HepG2 (cell line): ENCODE data around the gene EXPH5. TPM values are rescaled to one million over a fixed set of nuclear protein-coding genes. Genes with fewer than 3 reads are reported as not detected.

Experiments
- ARID3A ChIP-seq: IDR thresholded peaks from 2 replicates; pipeline ENCODE4 v1.6.1; 2012; ENCODE audit warnings: low read depth, low read length, improper control_type of control experiment
- ATF1 ChIP-seq: IDR thresholded peaks from 2 replicates; pipeline ENCODE4 v1.6.1; 2016; ENCODE audit warnings: mild to moderate bottlenecking, control low read depth
- GABPB1 ChIP-seq: IDR thresholded peaks from 2 replicates; pipeline ENCODE4 v1.6.1; 2016; ENCODE audit warnings: mild to moderate bottlenecking, missing genetic modification reagents, moderate library complexity, missing compliant biosample characterization
- HMG20A ChIP-seq: IDR thresholded peaks from 2 replicates; pipeline ENCODE4 v1.6.1; 2016; ENCODE audit warnings: borderline replicate concordance
- IKZF1 ChIP-seq: fragments of 450-650 bp; IDR thresholded peaks from 2 replicates; pipeline ENCODE4 v1.7.1; 2016
- KDM5B ChIP-seq: sonication (generic); formaldehyde crosslinking; IDR thresholded peaks from 2 replicates; pipeline ENCODE4 v1.4.0; 2020; ENCODE audit warnings: missing genetic modification reagents, mild to moderate bottlenecking, borderline replicate concordance
- MIER2 ChIP-seq: IDR thresholded peaks from 2 replicates; pipeline ENCODE4 v1.6.1; 2016; ENCODE audit warnings: missing biosample characterization, missing genetic modification reagents
- NR2F6 ChIP-seq, 2 experiments: IDR thresholded peaks; 2 replicates each; pipeline ENCODE4 v1.6.1; 2016; ENCODE audit warnings: antibody characterized with exemption in 1 of 2, mild to moderate bottlenecking in 1 of 2
- POGZ ChIP-seq: sonication (generic); formaldehyde crosslinking; IDR thresholded peaks from 2 replicates; pipeline ENCODE4 v1.4.0; 2020; ENCODE audit warnings: mild to moderate bottlenecking, missing genetic modification reagents
- PRPF4 ChIP-seq: fragments of 200-400 bp; formaldehyde crosslinking; IDR thresholded peaks from 2 replicates; pipeline ENCODE4 v1.6.1; 2016; ENCODE audit warnings: low read length, low read depth; ENCODE audit not compliant: poor library complexity, severe bottlenecking
- REL ChIP-seq: sonication (generic); formaldehyde crosslinking; conservative IDR thresholded peaks from 2 replicates; pipeline ENCODE4 v1.8.0; 2022; ENCODE audit warnings: mild to moderate bottlenecking, missing genetic modification reagents, moderate library complexity
- SNAPC2 ChIP-seq: sonication (generic); formaldehyde crosslinking; IDR thresholded peaks from 2 replicates; pipeline ENCODE4 v1.8.1; 2022; ENCODE audit warnings: mild to moderate bottlenecking, missing genetic modification reagents
- SSRP1 ChIP-seq: IDR thresholded peaks from 2 replicates; pipeline ENCODE4 v1.6.1; 2016; ENCODE audit warnings: control low read depth
- UBTF ChIP-seq: sonication (generic); formaldehyde crosslinking; IDR thresholded peaks from 2 replicates; pipeline ENCODE4 v1.4.0; 2020; ENCODE audit warnings: mild to moderate bottlenecking, missing genetic modification reagents
- ZBTB37 ChIP-seq: sonication (generic); formaldehyde crosslinking; IDR thresholded peaks from 2 replicates; pipeline ENCODE4 v1.4.0; 2020; ENCODE audit warnings: mild to moderate bottlenecking, missing genetic modification reagents
- ZFP36L1 ChIP-seq: sonication (generic); formaldehyde crosslinking; IDR thresholded peaks from 2 replicates; pipeline ENCODE4 v1.8.0; 2022; ENCODE audit warnings: mild to moderate bottlenecking, missing genetic modification reagents, moderate library complexity
- ZFY ChIP-seq: sonication (generic); formaldehyde crosslinking; IDR thresholded peaks from 2 replicates; pipeline ENCODE4 v1.4.0; 2020; ENCODE audit warnings: missing genetic modification reagents
- ZMAT5 ChIP-seq: sonication (generic); formaldehyde crosslinking; IDR thresholded peaks from 2 replicates; pipeline ENCODE4 v1.5.0; 2020; ENCODE audit warnings: mild to moderate bottlenecking, low read depth, missing genetic modification reagents, borderline replicate concordance
- ZNF138 ChIP-seq: sonication (generic); formaldehyde crosslinking; IDR thresholded peaks from 2 replicates; pipeline ENCODE4 v1.5.0; 2020; ENCODE audit warnings: mild to moderate bottlenecking, low read depth, missing genetic modification reagents
- ZNF17 ChIP-seq: sonication (generic); formaldehyde crosslinking; IDR thresholded peaks from 2 replicates; pipeline ENCODE4 v1.5.0; 2020; ENCODE audit warnings: mild to moderate bottlenecking, missing genetic modification reagents
- ZNF383 ChIP-seq: sonication (generic); formaldehyde crosslinking; IDR thresholded peaks from 2 replicates; pipeline ENCODE4 v1.4.0; 2020; ENCODE audit warnings: missing genetic modification reagents, mild to moderate bottlenecking, borderline replicate concordance
- ZNF639 ChIP-seq: conservative IDR thresholded peaks from 2 replicates; pipeline ENCODE4 v1.6.1; 2018; ENCODE audit warnings: missing genetic modification reagents
- ZNF678 ChIP-seq: sonication (generic); formaldehyde crosslinking; IDR thresholded peaks from 2 replicates; pipeline ENCODE4 v1.4.0; 2020; ENCODE audit warnings: mild to moderate bottlenecking, missing genetic modification reagents
- ZNF7 ChIP-seq: IDR thresholded peaks from 2 replicates; pipeline ENCODE4 v1.6.1; 2016; ENCODE audit warnings: missing biosample characterization, missing genetic modification reagents
- ZNF891 ChIP-seq: sonication (generic); formaldehyde crosslinking; IDR thresholded peaks from 2 replicates; pipeline ENCODE4 v1.5.0; 2020; ENCODE audit warnings: mild to moderate bottlenecking, missing genetic modification reagents
- polyA plus RNA-seq, 8 experiments: library from polyadenylated mRNA; depleted of rRNA in 3 of 8; stranded (reverse) in 7 of 8; unstranded in 1 of 8; fragments of >200 nt; fragmentation: Illumina TruSeq in 4 of 8; extraction: Trizol in 4 of 8; gene quantifications; 2 replicates each; pipeline versions ENCODE4 v1.2.1 to v1.2.3, GENCODE V29; 2011 to 2016; ENCODE audit warnings: low read depth in 4 of 8, missing spikeins in 1 of 8, mixed read lengths in 1 of 8; ENCODE audit not compliant: insufficient read depth in 1 of 8
- total RNA-seq, 5 experiments: library from RNA; depleted of rRNA; stranded (reverse); fragments of >200 nt; fragmentation: Illumina TruSeq; extraction: Trizol; gene quantifications; 2 replicates each; pipeline ENCODE4 v1.2.3, GENCODE V29; 2016; ENCODE audit warnings: low read depth in 1 of 5

EXPH5 gene
- total and polyA plus RNA-seq, 2 of the 13 experiments (the other 11 are each of a cell fraction or from before 2014, with no cell fraction given) = under 0.01 to 0.02 TPM

GRCh38 chr11:108467091-108467823 lies 126.3 kb downstream of the EXPH5 start, which contains the start of gene C11orf65 (continued):
- TF ChIP-seq ZNF891 (CRISPR knock-in tag) (0 out of 2 replicates have a peak, but pooled peaks have one; percentile 18), SNAPC2 (CRISPR knock-in tag) (no peak), ZNF17 (CRISPR knock-in tag) (no peak), ZNF138 (CRISPR knock-in tag) (no peak), NR2F6 (IDR thresholded peaks at IDR 0.05) (no peak), NR2F6 (CRISPR knock-in tag; IDR thresholded peaks at IDR 0.05) (no peak), GABPB1 (CRISPR knock-in tag) (peak; percentile 96), MIER2 (CRISPR knock-in tag) (no peak), UBTF (CRISPR knock-in tag) (peak; percentile 63), ZMAT5 (CRISPR knock-in tag) (no peak), HMG20A (no peak), ZNF383 (CRISPR knock-in tag) (no peak), REL (CRISPR knock-in tag) (no peak), POGZ (CRISPR knock-in tag) (peak; percentile 88), ZNF639 (no peak), SSRP1 (CRISPR knock-in tag) (no peak), ZBTB37 (CRISPR knock-in tag) (no peak), ZNF7 (CRISPR knock-in tag) (no peak), ATF1 (CRISPR knock-in tag) (peak; percentile 94), ZNF678 (CRISPR knock-in tag) (no peak), IKZF1 (no peak), ZFY (CRISPR knock-in tag) (peak; percentile 90), ARID3A (no peak), PRPF4 (no peak), KDM5B (peak; percentile 42; the same call in 1 of the 2 replicates), ZFP36L1 (no peak)
